Measurements from ENCODE around the gene TSTD2. TPM values are rescaled to one million over a fixed set of nuclear protein-coding genes. Genes with fewer than 3 reads are reported as not detected.

TSTD2 gene
- total RNA-seq, 1 donor from 2014 or later = 34.2 TPM

Other genes starting within 250 kb of the TSTD2 start
- gene TDRD7, start 221.3 kb downstream of the TSTD2 start, total RNA-seq = 20.4 TPM
- 20.0 TPM for gene TMOD1, start 131.7 kb downstream of the TSTD2 start, total RNA-seq
- gene NCBP1, start 453 bp upstream of the TSTD2 start, total RNA-seq = 62.0 TPM
- 21.2 TPM for gene XPA, start 64.0 kb upstream of the TSTD2 start, total RNA-seq
- not detected for gene FOXE1, start 219.9 kb upstream of the TSTD2 start, total RNA-seq

All from frontal cortex (tissue), 1 donor.